Osteocyte (in vitro differentiated cells): Measurements from ENCODE around the gene FCHO1. TPM values are rescaled to one million over a fixed set of nuclear protein-coding genes. Genes with fewer than 3 reads are reported as not detected.

Experiments used
- DNase-seq: peaks from one replicate; pipeline ENCODE4 v3.0.0; 2021; ENCODE audit warnings: mixed read lengths; ENCODE audit not compliant: unreplicated experiment; ENCODE audit errors: extremely low spot score
- H3K27ac Mint-ChIP-seq: one replicate; pipeline ENCODE4 v1.8.0; 2021; ENCODE audit warnings: mild to moderate bottlenecking, mixed read lengths; ENCODE audit not compliant: unreplicated experiment
- H3K27me3 Mint-ChIP-seq: one replicate; pipeline ENCODE4 v1.8.0; 2021; ENCODE audit warnings: mixed read lengths; ENCODE audit not compliant: unreplicated experiment
- H3K36me3 Mint-ChIP-seq: one replicate; pipeline ENCODE4 v1.8.0; 2021; ENCODE audit warnings: mixed read lengths; ENCODE audit not compliant: unreplicated experiment
- H3K4me1 Mint-ChIP-seq: one replicate; pipeline ENCODE4 v1.8.0; 2021; ENCODE audit warnings: mixed read lengths; ENCODE audit not compliant: unreplicated experiment
- H3K4me3 Mint-ChIP-seq: one replicate; pipeline ENCODE4 v1.8.0; 2021; ENCODE audit warnings: mild to moderate bottlenecking, moderate library complexity, mixed read lengths; ENCODE audit not compliant: unreplicated experiment
- H3K9me3 Mint-ChIP-seq: one replicate; pipeline ENCODE4 v1.8.0; 2021; ENCODE audit warnings: mixed read lengths; ENCODE audit not compliant: unreplicated experiment
- CTCF ChIP-seq: fragments of 200-600 bp; sonication (generic); IDR thresholded peaks from 2 replicates; pipeline ENCODE4 v1.5.0; 2021; ENCODE audit warnings: antibody characterized with exemption, mild to moderate bottlenecking, moderate library complexity
- total RNA-seq: library from RNA; stranded (reverse); gene quantifications from 2 replicates; pipeline ENCODE4 v1.2.1, GENCODE V29; 2021

The FCHO1 gene
- total RNA-seq, 1 donor from 2014 or later = 0.56 TPM

- no peak for DNase-seq
- Mint-ChIP-seq H3K4me1 (peaks cover 31% of the 10 kb centered on the region), H3K9me3 (no peaks in the 10 kb centered on the region), H3K27me3 (no peaks in the 10 kb centered on the region), H3K36me3 (no peaks in the 10 kb centered on the region), H3K4me3 (peak overlapping the region; percentile 83), H3K27ac (peak overlapping the region; percentile 45)
- no peak for TF ChIP-seq CTCF
These were observed 32.7 kb upstream of the FCHO1 start for GRCh38 chr19:17718550-17718946.

DNA sequence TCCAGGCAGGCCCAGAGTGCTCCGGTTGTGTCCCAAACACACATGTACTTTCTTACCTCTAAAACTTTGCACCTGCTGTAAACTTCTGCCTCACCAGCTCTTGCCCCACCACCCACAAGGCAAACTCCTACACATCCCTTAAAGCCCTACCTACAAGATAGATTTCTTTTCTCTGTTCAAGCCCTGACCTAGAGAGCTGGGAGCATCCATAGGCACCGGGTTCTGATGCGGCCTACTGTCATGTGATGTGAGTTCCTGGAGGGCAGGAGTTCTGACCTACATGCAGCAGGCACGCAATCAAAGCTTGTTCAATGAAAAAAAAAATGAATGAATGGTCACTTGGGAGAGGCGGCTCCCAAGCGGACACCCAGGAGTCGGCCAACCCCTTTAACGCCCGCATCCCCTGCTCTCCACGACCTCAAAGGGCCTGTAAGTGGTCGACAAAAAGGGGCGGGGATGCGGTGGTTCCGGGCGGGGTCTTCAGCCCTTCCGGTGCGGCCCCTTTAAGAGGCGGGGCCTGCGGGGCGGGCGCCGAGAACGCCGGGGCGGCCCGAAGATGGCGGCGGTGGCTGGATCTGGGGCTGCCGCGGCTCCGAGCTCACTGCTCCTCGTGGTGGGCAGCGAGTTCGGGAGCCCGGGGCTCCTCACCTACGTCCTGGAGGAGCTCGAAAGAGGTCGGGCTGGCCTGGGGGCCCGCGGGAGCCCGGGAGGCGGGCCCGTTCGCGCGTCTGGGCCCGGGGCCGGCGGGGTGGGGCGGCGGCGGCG is 32.1 kb upstream of the FCHO1 start, which contains the start of gene MAP1S:
Gene MAP1S, plus strand, starts transcription at position 534 of the 765 bp plus-strand sequence. Its CDS starts 23 bp downstream, at position 557.
- Mint-ChIP-seq H3K27ac (peak within 1 kb of the TSS; percentile 74), H3K4me1 (peaks cover 31% of the 10 kb centered on the region), H3K27me3 (no peaks in the 10 kb centered on the region), H3K9me3 (no peaks in the 10 kb centered on the region), H3K4me3 (peak within 1 kb of the TSS; percentile 83), H3K36me3 (peaks cover 1% of the 10 kb centered on the region)
- no peak for TF ChIP-seq CTCF
- peak; percentile 88 for DNase-seq

- peaks cover 31% of the 10 kb centered on the region for H3K4me1 Mint-ChIP-seq
- DNase-seq = no peak
- no peak for TF ChIP-seq CTCF
These were observed 31.4 kb upstream of the FCHO1 start for GRCh38 chr19:17719730-17720400.

GRCh38 chr19:17720440-17720839 is 30.8 kb upstream of the FCHO1 start:
- Mint-ChIP-seq H3K36me3 (peaks cover 9% of the 10 kb centered on the region), H3K9me3 (no peaks in the 10 kb centered on the region), H3K27ac (peak overlapping the region; percentile 74), H3K4me3 (peak overlapping the region; percentile 80), H3K4me1 (peaks cover 31% of the 10 kb centered on the region), H3K27me3 (no peaks in the 10 kb centered on the region)
- no peak for TF ChIP-seq CTCF
- DNase-seq = no peak

More at GRCh38 chr19:17719730-17720400, 31.4 kb upstream of the FCHO1 start:
- H3K36me3 Mint-ChIP-seq = peaks cover 7% of the 10 kb centered on the region
- H3K27me3 Mint-ChIP-seq = no peaks in the 10 kb centered on the region
- no peaks in the 10 kb centered on the region for H3K9me3 Mint-ChIP-seq
- H3K27ac Mint-ChIP-seq = peak overlapping the region; percentile 74
- peak overlapping the region; percentile 80 for H3K4me3 Mint-ChIP-seq

DNA sequence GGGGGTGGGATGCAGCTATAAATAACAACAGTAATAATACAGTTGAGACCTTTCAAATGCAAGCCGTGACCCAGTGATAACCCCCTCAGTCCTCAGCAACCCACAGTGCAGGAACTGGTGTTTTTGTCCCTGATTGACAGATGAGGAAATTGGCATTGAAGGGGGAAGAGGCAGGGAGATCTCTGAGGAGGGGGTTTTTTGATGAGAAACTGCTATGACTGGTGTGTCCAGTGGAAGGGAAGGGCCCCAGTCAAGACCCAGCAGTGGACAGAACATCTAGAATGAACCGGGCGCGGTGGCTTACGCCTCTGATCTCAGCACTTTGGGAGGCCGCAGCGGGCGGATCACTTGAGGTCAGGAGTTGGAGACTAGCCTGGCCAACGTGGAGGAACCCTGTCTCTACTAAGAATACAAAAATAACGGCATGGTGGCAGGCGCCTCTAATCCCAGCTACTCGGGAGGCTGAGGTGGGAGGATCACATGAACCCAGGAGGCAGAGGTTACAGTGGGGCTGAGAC is 30.1 kb upstream of the FCHO1 start:
- peak overlapping the region; percentile 80 for H3K4me3 Mint-ChIP-seq
- TF ChIP-seq CTCF = no peak
- no peak for DNase-seq
- no peaks in the 10 kb centered on the region for H3K9me3 Mint-ChIP-seq
- H3K27ac Mint-ChIP-seq = peak overlapping the region; percentile 31
- peaks cover 31% of the 10 kb centered on the region for H3K4me1 Mint-ChIP-seq
- H3K36me3 Mint-ChIP-seq = peaks cover 9% of the 10 kb centered on the region
- no peaks in the 10 kb centered on the region for H3K27me3 Mint-ChIP-seq
